Measurements from ENCODE around the gene CEP135. TPM values are rescaled to one million over a fixed set of nuclear protein-coding genes. Genes with fewer than 3 reads are reported as not detected.

Gene CEP135
- total and polyA plus RNA-seq, 3 donors from 2014 or later, result 5.2 to 28.4 (median 19.9) TPM

GRCh38 chr4:56007154-56007553, 58.4 kb downstream of the CEP135 start:
- Histone ChIP-seq H3K9me3 (no peaks in the 10 kb centered on the region), H3K27ac (no peak overlapping the region), H3K27me3 (no peaks in the 10 kb centered on the region), H3K4me1 (no peaks in the 10 kb centered on the region), H3K4me3 (no peak overlapping the region), H3K36me3 (ENCODE audit: low read depth, missing control alignments) (no peaks in the 10 kb centered on the region)
- TF ChIP-seq CTCF (IDR thresholded peaks at IDR 0.05) (no peak), POLR2A (IDR thresholded peaks at IDR 0.05) (no peak)
- intact Hi-C loops (cut with DNase I; ENCODE audit: low total_unique reads), result no loop called here
- DNase-seq, result no peak

GRCh38 chr4:56008206-56008605, 59.5 kb downstream of the CEP135 start:
- H3K4me3 ChIP-seq, result no peak overlapping the region
- no peaks in the 10 kb centered on the region for H3K27me3 ChIP-seq
- intact Hi-C loops (cut with DNase I; ENCODE audit: low total_unique reads), result no loop called here
- no peak for DNase-seq
- H3K36me3 ChIP-seq (ENCODE audit: low read depth, missing control alignments), result no peaks in the 10 kb centered on the region
- no peak overlapping the region for H3K27ac ChIP-seq
- no peaks in the 10 kb centered on the region for H3K4me1 ChIP-seq
- no peaks in the 10 kb centered on the region for H3K9me3 ChIP-seq
- TF ChIP-seq POLR2A (IDR thresholded peaks at IDR 0.05) (no peak), CTCF (IDR thresholded peaks at IDR 0.05) (no peak)

- H3K4me3 ChIP-seq, result no peak overlapping the region
- no peaks in the 10 kb centered on the region for H3K9me3 ChIP-seq
- H3K27ac ChIP-seq, result no peak overlapping the region
- TF ChIP-seq POLR2A (IDR thresholded peaks at IDR 0.05) (no peak), CTCF (IDR thresholded peaks at IDR 0.05) (no peak)
- H3K27me3 ChIP-seq, result no peaks in the 10 kb centered on the region
- no peak for DNase-seq
- intact Hi-C loops (cut with DNase I; ENCODE audit: low total_unique reads), result no loop called here
- H3K4me1 ChIP-seq, result no peaks in the 10 kb centered on the region
- no peaks in the 10 kb centered on the region for H3K36me3 ChIP-seq (ENCODE audit: low read depth, missing control alignments)
Measured at GRCh38 chr4:56026596-56026995, 77.9 kb downstream of the CEP135 start.

GRCh38 chr4:56028165-56028564, 79.4 kb downstream of the CEP135 start:
- no peak overlapping the region for H3K27ac ChIP-seq
- no peaks in the 10 kb centered on the region for H3K27me3 ChIP-seq
- WGBS, 2 donors, result 97 to 98% methylated on average over 3 of the region's 3 CpGs
- no peak for DNase-seq
- no peaks in the 10 kb centered on the region for H3K4me1 ChIP-seq
- intact Hi-C loops (cut with DNase I; ENCODE audit: low total_unique reads), result no loop called here
- no peaks in the 10 kb centered on the region for H3K9me3 ChIP-seq
- H3K36me3 ChIP-seq (ENCODE audit: low read depth, missing control alignments), result no peaks in the 10 kb centered on the region
- no peak overlapping the region for H3K4me3 ChIP-seq
- no peak for TF ChIP-seq CTCF (IDR thresholded peaks at IDR 0.05)
- TF ChIP-seq POLR2A (IDR thresholded peaks at IDR 0.05), result no peak

- intact Hi-C loops (cut with DNase I; ENCODE audit: low total_unique reads), result no loop called here
- Histone ChIP-seq H3K9me3 (no peaks in the 10 kb centered on the region), H3K27me3 (no peaks in the 10 kb centered on the region), H3K4me1 (no peaks in the 10 kb centered on the region), H3K27ac (no peak overlapping the region), H3K4me3 (no peak overlapping the region), H3K36me3 (ENCODE audit: low read depth, missing control alignments) (no peaks in the 10 kb centered on the region)
- TF ChIP-seq CTCF (IDR thresholded peaks at IDR 0.05) (no peak), POLR2A (IDR thresholded peaks at IDR 0.05) (no peak)
- WGBS, 2 donors, result 87 to 89% methylated on average over 8 of the region's 8 CpGs
- no peak for DNase-seq
Measured at GRCh38 chr4:56038487-56039162, 89.9 kb downstream of the CEP135 start.
